ENCODE results near the gene PAGE2. TPM values are rescaled to one million over a fixed set of nuclear protein-coding genes. Genes with fewer than 3 reads are reported as not detected.

PAGE2 gene
- total and polyA plus RNA-seq, 2 experiments from 2014 or later = not detected

GRCh38 chrX:55107911-55108310, 19.1 kb downstream of the PAGE2 start:
- H3K4me3 ChIP-seq = no peak overlapping the region
- no peak overlapping the region for H3K27ac ChIP-seq (ENCODE audit: low read depth)
- H3K79me2 ChIP-seq (replicated peaks; ENCODE audit: insufficient read depth) = no peaks in the 10 kb centered on the region
- Mint-ChIP-seq H3K36me3 (ENCODE audit: low read depth) (no peaks in the 10 kb centered on the region), H3K9me3 (no peaks in the 10 kb centered on the region), H3K4me3 (no peak overlapping the region), H3K27ac (no peak overlapping the region), H3K4me1 (no peaks in the 10 kb centered on the region), H3K27me3 (ENCODE audit: insufficient read depth, low read depth, poor library complexity) (peaks cover 2% of the 10 kb centered on the region)
- ATAC-seq = no peak
- no peak overlapping the region for H2AFZ ChIP-seq
- H3K36me3 ChIP-seq (ENCODE audit: insufficient read depth) = no peaks in the 10 kb centered on the region
- no peaks in the 10 kb centered on the region for H3K9me2 ChIP-seq (ENCODE audit: insufficient read depth)
- no peaks in the 10 kb centered on the region; the same call in 1 of the 2 replicates for H3K4me1 ChIP-seq (ENCODE audit: insufficient read depth)
- no peaks in the 10 kb centered on the region for H3F3A ChIP-seq (replicated peaks; ENCODE audit: low read depth)
- TF ChIP-seq REST (IDR thresholded peaks at IDR 0.05; ENCODE audit: unreplicated experiment) (no peak), ZNF331 (CRISPR knock-in tag; IDR thresholded peaks at IDR 0.05; ENCODE audit: low read depth) (no peak), ETS1 (IDR thresholded peaks at IDR 0.05) (no peak)
- H4K20me1 ChIP-seq (replicated peaks; ENCODE audit: insufficient read depth) = no peaks in the 10 kb centered on the region
- no peak for DNase-seq (ENCODE audit: low spot score)
- H3K27me3 ChIP-seq (ENCODE audit: insufficient read depth) = no peaks in the 10 kb centered on the region
- H3K4me2 ChIP-seq = no peak overlapping the region

GRCh38 chrX:55109306-55109705, 20.5 kb downstream of the PAGE2 start:
- Mint-ChIP-seq H3K27me3 (ENCODE audit: insufficient read depth, low read depth, poor library complexity) (peaks cover 2% of the 10 kb centered on the region), H3K36me3 (ENCODE audit: low read depth) (no peaks in the 10 kb centered on the region), H3K27ac (no peak overlapping the region), H3K4me3 (no peak overlapping the region), H3K4me1 (no peaks in the 10 kb centered on the region), H3K9me3 (no peaks in the 10 kb centered on the region)
- Histone ChIP-seq H3K4me2 (no peak overlapping the region), H3K79me2 (replicated peaks; ENCODE audit: insufficient read depth) (no peaks in the 10 kb centered on the region), H3K4me3 (no peak overlapping the region), H3K9me2 (ENCODE audit: insufficient read depth) (no peaks in the 10 kb centered on the region), H2AFZ (no peak overlapping the region), H4K20me1 (replicated peaks; ENCODE audit: insufficient read depth) (no peaks in the 10 kb centered on the region), H3K27me3 (ENCODE audit: insufficient read depth) (no peaks in the 10 kb centered on the region), H3K27ac (ENCODE audit: low read depth) (no peak overlapping the region), H3F3A (replicated peaks; ENCODE audit: low read depth) (no peaks in the 10 kb centered on the region), H3K4me1 (ENCODE audit: insufficient read depth) (no peaks in the 10 kb centered on the region; the same call in 1 of the 2 replicates), H3K36me3 (ENCODE audit: insufficient read depth) (no peaks in the 10 kb centered on the region)
- ATAC-seq (no peak), DNase-seq (ENCODE audit: low spot score) (no peak)
- TF ChIP-seq EZH2 (IDR thresholded peaks at IDR 0.05; ENCODE audit: low read depth, unreplicated experiment) = no peak
- TF ChIP-seq STAT1 (IDR thresholded peaks at IDR 0.05; ENCODE audit: unreplicated experiment) = no peak
